Endothelial cell of umbilical vein (primary cell): ENCODE results near the gene FRG2B.
"Not testable (repeated sequence)": the region's sequence is repeated elsewhere in the genome, so short reads cannot be mapped to it uniquely, and the experiment has no call there.

Experiments
- CTCF ChIP-seq, 2 donors: IDR thresholded peaks; 1 replicate in 1 of 2; 2 replicates in 1 of 2; pipeline ENCODE4 v1.5.1; 2011; ENCODE audit warnings: low read length in 2 of 2, mild to moderate bottlenecking in 2 of 2, moderate library complexity in 2 of 2, control low read depth in 1 of 2, inconsistent platforms in 1 of 2, low read depth in 1 of 2; ENCODE audit not compliant: insufficient read depth in 1 of 2; ENCODE audit errors: extremely low read depth in 1 of 2
- EZH2 ChIP-seq: IDR thresholded peaks from 2 replicates; pipeline ENCODE4 v1.6.1; 2012; ENCODE audit warnings: borderline replicate concordance, low read depth, mild to moderate bottlenecking, moderate library complexity, low read length, inconsistent platforms; ENCODE audit not compliant: severe bottlenecking
- FOS ChIP-seq: IDR thresholded peaks from 2 replicates; pipeline ENCODE4 v1.6.1; 2011; ENCODE audit warnings: mild to moderate bottlenecking, low read length, moderate library complexity, borderline replicate concordance; ENCODE audit not compliant: insufficient read depth
- GATA2 ChIP-seq: IDR thresholded peaks from 2 replicates; pipeline ENCODE4 v1.7.0; 2011; ENCODE audit warnings: low read depth, mild to moderate bottlenecking, moderate library complexity, mixed read lengths, low read length; ENCODE audit not compliant: insufficient read length, insufficient read depth
- JUN ChIP-seq: IDR thresholded peaks from 2 replicates; pipeline ENCODE4 v1.6.1; 2011; ENCODE audit warnings: borderline replicate concordance, low read depth; ENCODE audit not compliant: insufficient read length, insufficient read depth
- MAX ChIP-seq: IDR thresholded peaks from 2 replicates; pipeline ENCODE4 v1.6.1; 2011; ENCODE audit not compliant: insufficient read depth, insufficient read length
- MYC ChIP-seq: IDR thresholded peaks from one replicate; pipeline ENCODE4 v1.6.1; 2011; ENCODE audit warnings: mild to moderate bottlenecking, low read depth, low read length
- POLR2A ChIP-seq: IDR thresholded peaks from 2 replicates; pipeline ENCODE4 v1.6.1; 2012; ENCODE audit warnings: low read depth, mild to moderate bottlenecking, control low read depth, low read length
- POLR2AphosphoS5 ChIP-seq: IDR thresholded peaks from 2 replicates; pipeline ENCODE4 v1.6.1; 2012; ENCODE audit warnings: low read depth, mild to moderate bottlenecking, control low read depth, low read length, moderate library complexity; ENCODE audit not compliant: insufficient read depth

GRCh38 chr10:133661122-133661521 is 34.5 kb upstream of the FRG2B start:
- not testable (repeated sequence) for TF ChIP-seq POLR2AphosphoS5; POLR2A; CTCF (IDR thresholded peaks at IDR 0.05; ENCODE audit: extremely low read depth in 1 of 2, insufficient read depth in 1 of 2, low read depth in 1 of 2, low read length in 2 of 2); EZH2; GATA2; MAX; JUN; MYC; FOS
